Stomach (tissue), 9 donors: ENCODE data around the gene SOX3. TPM values are rescaled to one million over a fixed set of nuclear protein-coding genes. Genes with fewer than 3 reads are reported as not detected.
A peak's percentile ranks its signal among the peaks of the same experiment; 100 is the strongest.

ENCODE experiments used
- DNase-seq, 2 donors: peaks; one replicate each; pipeline versions ENCODE4 v3.0.0 to v3.0.0-alpha.2; 2013 to 2019
- H3K27ac ChIP-seq, 5 donors: fragments of 200-600 bp in 4 of 5; sonication (generic) in 4 of 5; one replicate each; pipeline ENCODE4 v1.5.1; 2013 to 2019; ENCODE audit warnings: mild to moderate bottlenecking in 1 of 5, moderate library complexity in 1 of 5
- H3K27me3 ChIP-seq, 3 donors: fragments of 200-600 bp; sonication (generic); one replicate each; pipeline ENCODE4 v1.5.1; 2017 to 2019; ENCODE audit warnings: mixed run types in 1 of 3
- H3K36me3 ChIP-seq, 4 donors: fragments of 200-600 bp; sonication (generic); 1 replicate in 3 of 4; 2 replicates in 1 of 4; pipeline ENCODE4 v1.5.1; 2016 to 2019
- H3K4me1 ChIP-seq, 4 donors: fragments of 200-600 bp; sonication (generic); one replicate each; pipeline ENCODE4 v1.5.1; 2016 to 2019
- H3K4me3 ChIP-seq, 4 donors: fragments of 200-600 bp; sonication (generic) in 3 of 4; one replicate each; pipeline ENCODE4 v1.5.1; 2016 to 2019; ENCODE audit warnings: mild to moderate bottlenecking in 1 of 4
- H3K9me3 ChIP-seq, 4 donors: fragments of 200-600 bp; sonication (generic); one replicate each; pipeline ENCODE4 v1.5.1; 2016 to 2019
- CTCF ChIP-seq, 7 experiments: fragments of 450-650 bp in 4 of 7; fragments of 200-600 bp in 3 of 7; sonication (generic) in 3 of 7; IDR thresholded peaks; one replicate each; pipeline ENCODE4 v1.5.1; 2016 to 2019; ENCODE audit warnings: antibody characterized with exemption in 7 of 7, control low read depth in 2 of 7, mild to moderate bottlenecking in 1 of 7
- EP300 ChIP-seq: sonication (generic); formaldehyde crosslinking; IDR thresholded peaks from one replicate; pipeline ENCODE4 v1.6.1; 2017; ENCODE audit warnings: antibody characterized with exemption
- POLR2A ChIP-seq, 4 donors: fragments of 450-650 bp; IDR thresholded peaks; one replicate each; pipeline ENCODE4 v1.6.1; 2016; ENCODE audit warnings: antibody characterized with exemption in 4 of 4, control low read depth in 2 of 4, mild to moderate bottlenecking in 1 of 4, moderate library complexity in 1 of 4
- POLR2AphosphoS5 ChIP-seq, 3 donors: sonication (generic); formaldehyde crosslinking; IDR thresholded peaks; one replicate each; pipeline ENCODE4 v1.6.1; 2016; ENCODE audit warnings: antibody characterized with exemption in 3 of 3
- WGBS, 5 donors: extraction: QIAGEN DNeasy Blood & Tissue Kit in 3 of 5; methylation state at CpG; one replicate each; pipeline versions ENCODE4 v1.1.5 to v1.1.7; 2013 to 2018; 5-methylcytosine and 5-hydroxymethylcytosine counted together
- intact Hi-C: fragments of 100-400 bp; cut with DNase I; formaldehyde crosslinking; loops from one replicate; pipeline ENCODE4 v1.15.1; 2023; ENCODE audit warnings: low total_unique reads
- polyA plus RNA-seq, 3 donors: library from polyadenylated mRNA; stranded (reverse); fragments of 200-250 nt; gene quantifications; one replicate each; pipeline ENCODE4 v1.2.3, GENCODE V29; 2013
- total RNA-seq, 5 donors: library from RNA; depleted of rRNA; stranded (reverse); fragments of >200 nt; gene quantifications; one replicate each; pipeline versions ENCODE4 v1.1.0 to v1.2.3, GENCODE V29; 2014 to 2016
- donor health status: healthy with polysubstance abuse.
- donor health status: Bipolar disorder and iron deficiency.
- donor health status: healthy.

The SOX3 gene
- total and polyA plus RNA-seq, 8 donors = not detected

GRCh38 chrX:140510306-140510676 is 5.4 kb upstream of the SOX3 start:
- no peaks in the 10 kb centered on the region for H3K36me3 ChIP-seq
- H3K9me3 ChIP-seq = peaks cover 0 to 31% (median 9%) of the 10 kb centered on the region in 4 donors
- intact Hi-C loops = no loop called here
- TF ChIP-seq CTCF (IDR thresholded peaks at IDR 0.05) (no peak), EP300 (no peak), POLR2AphosphoS5 (IDR thresholded peaks at IDR 0.05) (no peak), POLR2A (IDR thresholded peaks at IDR 0.05) (no peak)
- peaks cover 24 to 74% (median 61%) of the 10 kb centered on the region in 3 donors for H3K27me3 ChIP-seq
- no peak overlapping the region for H3K27ac ChIP-seq
- H3K4me3 ChIP-seq = no peak overlapping the region
- whole genome bisulfite sequencing, 5 donors = 6 to 37% (median 12%) methylated on average over 7 to 12 of the region's 12 CpGs
- no peak for DNase-seq
- peaks cover 0 to 20% (median 8%) of the 10 kb centered on the region in 4 donors for H3K4me1 ChIP-seq

GRCh38 chrX:140509468-140510305 is 4.8 kb upstream of the SOX3 start:
- Histone ChIP-seq H3K27me3 (peaks cover 28 to 80% (median 67%) of the 10 kb centered on the region in 3 donors), H3K27ac (no peak overlapping the region), H3K36me3 (no peaks in the 10 kb centered on the region), H3K4me1 (peaks cover 0 to 26% (median 13%) of the 10 kb centered on the region in 4 donors), H3K4me3 (no peak overlapping the region), H3K9me3 (peaks cover 0 to 37% (median 11%) of the 10 kb centered on the region in 4 donors)
- DNase-seq = no peak
- intact Hi-C loops = no loop called here
- WGBS, 5 donors = 12 to 32% (median 16%) methylated on average over 23 to 30 of the region's 30 CpGs
- no peak for TF ChIP-seq CTCF (IDR thresholded peaks at IDR 0.05)
- no peak for TF ChIP-seq POLR2AphosphoS5 (IDR thresholded peaks at IDR 0.05)
- no peak for TF ChIP-seq POLR2A (IDR thresholded peaks at IDR 0.05)

- no peak for DNase-seq
- Histone ChIP-seq H3K4me3 (no peak overlapping the region), H3K27ac (no peak overlapping the region), H3K4me1 (peaks cover 0 to 33% (median 16%) of the 10 kb centered on the region in 4 donors), H3K27me3 (peaks cover 30 to 88% (median 74%) of the 10 kb centered on the region in 3 donors), H3K9me3 (peaks cover 0 to 43% (median 14%) of the 10 kb centered on the region in 4 donors), H3K36me3 (no peaks in the 10 kb centered on the region)
- intact Hi-C loops = no loop called here
- 11 to 41% (median 24%) methylated on average over 14 to 16 of the region's 16 CpGs for WGBS, 5 donors
- TF ChIP-seq POLR2AphosphoS5 (IDR thresholded peaks at IDR 0.05) (no peak), POLR2A (IDR thresholded peaks at IDR 0.05) (no peak), CTCF (IDR thresholded peaks at IDR 0.05) (no peak), EP300 (no peak)
Measured at GRCh38 chrX:140508958-140509357, 4.1 kb upstream of the SOX3 start.

GRCh38 chrX:140507982-140508305 is 3.1 kb upstream of the SOX3 start:
- H3K4me1 ChIP-seq = peaks cover 0 to 40% (median 20%) of the 10 kb centered on the region in 4 donors
- no peak for TF ChIP-seq EP300
- TF ChIP-seq POLR2AphosphoS5 (IDR thresholded peaks at IDR 0.05) = no peak
- no peak for TF ChIP-seq CTCF (IDR thresholded peaks at IDR 0.05)
- TF ChIP-seq POLR2A (IDR thresholded peaks at IDR 0.05) = no peak
- H3K9me3 ChIP-seq = peaks cover 0 to 43% (median 18%) of the 10 kb centered on the region in 4 donors
- H3K4me3 ChIP-seq = no peak overlapping the region
- peaks cover 30 to 93% (median 84%) of the 10 kb centered on the region in 3 donors for H3K27me3 ChIP-seq
- peak in 1 of 2 donors; percentile 42 for DNase-seq
- 1 to 41% (median 3%) methylated on average over 13 to 23 of the region's 23 CpGs for WGBS, 5 donors
- H3K36me3 ChIP-seq = no peaks in the 10 kb centered on the region
- no peak overlapping the region for H3K27ac ChIP-seq
- intact Hi-C loops = no loop called here
